ENCODE data around the gene PGRMC2.

Gene PGRMC2

DNA sequence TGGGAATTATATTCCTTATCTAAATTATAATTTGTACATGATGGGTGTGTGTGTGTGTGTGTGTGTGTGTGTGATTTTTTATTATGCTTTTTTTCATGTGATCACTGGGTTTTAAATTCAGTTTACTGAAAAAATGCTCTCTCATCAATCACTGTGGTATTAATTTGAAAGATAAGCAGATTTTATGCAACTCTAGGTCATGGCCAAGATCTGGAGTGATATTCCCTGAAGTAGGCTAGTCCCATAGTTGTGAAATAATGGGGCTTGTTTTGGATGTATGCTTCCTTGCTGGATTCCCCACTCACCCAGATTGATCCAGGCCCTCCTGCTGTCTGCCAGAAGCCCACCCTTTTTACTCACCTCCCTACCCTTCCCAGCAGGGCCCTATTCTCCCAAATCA, 22.0 kb upstream of the PGRMC2 start:
- DNase-seq (ENCODE audit: low spot score) = no peak
- TF ChIP-seq, protein P1, sequence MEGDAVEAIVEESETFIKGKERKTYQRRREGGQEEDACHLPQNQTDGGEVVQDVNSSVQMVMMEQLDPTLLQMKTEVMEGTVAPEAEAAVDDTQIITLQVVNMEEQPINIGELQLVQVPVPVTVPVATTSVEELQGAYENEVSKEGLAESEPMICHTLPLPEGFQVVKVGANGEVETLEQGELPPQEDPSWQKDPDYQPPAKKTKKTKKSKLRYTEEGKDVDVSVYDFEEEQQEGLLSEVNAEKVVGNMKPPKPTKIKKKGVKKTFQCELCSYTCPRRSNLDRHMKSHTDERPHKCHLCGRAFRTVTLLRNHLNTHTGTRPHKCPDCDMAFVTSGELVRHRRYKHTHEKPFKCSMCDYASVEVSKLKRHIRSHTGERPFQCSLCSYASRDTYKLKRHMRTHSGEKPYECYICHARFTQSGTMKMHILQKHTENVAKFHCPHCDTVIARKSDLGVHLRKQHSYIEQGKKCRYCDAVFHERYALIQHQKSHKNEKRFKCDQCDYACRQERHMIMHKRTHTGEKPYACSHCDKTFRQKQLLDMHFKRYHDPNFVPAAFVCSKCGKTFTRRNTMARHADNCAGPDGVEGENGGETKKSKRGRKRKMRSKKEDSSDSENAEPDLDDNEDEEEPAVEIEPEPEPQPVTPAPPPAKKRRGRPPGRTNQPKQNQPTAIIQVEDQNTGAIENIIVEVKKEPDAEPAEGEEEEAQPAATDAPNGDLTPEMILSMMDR (IDR thresholded peaks at IDR 0.05; ENCODE audit: extremely low read depth, missing control alignments) = no peak

DNA sequence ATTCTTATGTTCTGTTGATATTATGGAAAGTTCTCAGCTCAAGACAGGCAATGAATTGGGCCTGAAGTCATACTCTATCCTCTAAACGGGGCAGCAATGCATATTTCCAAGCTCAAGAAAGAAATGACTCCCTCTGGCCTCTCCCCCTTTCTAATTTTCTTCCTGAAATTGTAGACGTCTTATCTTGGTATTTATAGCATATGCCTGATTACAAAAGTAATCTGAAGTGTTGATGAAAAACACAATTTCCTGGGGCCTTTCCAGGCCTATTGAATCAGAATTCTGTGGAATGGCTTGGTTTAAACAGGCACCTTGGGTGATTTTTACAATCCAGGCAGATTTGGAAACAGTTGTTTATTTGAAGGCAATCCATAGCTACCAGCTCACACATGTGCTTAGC, 21.4 kb upstream of the PGRMC2 start:
- TF ChIP-seq, protein P1 (IDR thresholded peaks at IDR 0.05; ENCODE audit: extremely low read depth, missing control alignments) = no peak
- DNase-seq (ENCODE audit: low spot score) = no peak

DNA sequence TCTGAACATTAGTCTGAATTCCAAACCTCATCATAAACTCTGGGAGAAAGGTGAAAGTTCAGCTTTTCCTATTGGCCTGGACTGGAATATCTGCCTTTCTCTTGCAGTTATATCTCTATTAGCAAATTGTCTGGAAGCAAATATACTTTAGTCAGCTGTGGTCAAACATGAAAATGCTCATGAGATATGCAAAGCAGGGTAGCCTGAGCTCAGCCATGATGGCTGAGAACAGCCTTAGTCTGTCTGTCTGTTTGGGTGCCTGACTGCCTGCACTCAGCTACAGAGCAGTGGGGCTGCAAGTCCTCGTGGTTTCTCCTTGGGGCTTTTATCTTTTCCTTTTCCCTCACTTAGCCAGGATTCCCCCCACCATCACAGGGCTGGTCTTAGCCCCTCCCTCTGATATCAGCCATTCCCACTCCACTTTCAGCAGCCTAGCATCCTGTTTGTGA, 19.5 kb upstream of the PGRMC2 start:
- TF ChIP-seq, protein P1 (IDR thresholded peaks at IDR 0.05; ENCODE audit: extremely low read depth, missing control alignments) = no peak
- no peak for DNase-seq (ENCODE audit: low spot score)

DNA sequence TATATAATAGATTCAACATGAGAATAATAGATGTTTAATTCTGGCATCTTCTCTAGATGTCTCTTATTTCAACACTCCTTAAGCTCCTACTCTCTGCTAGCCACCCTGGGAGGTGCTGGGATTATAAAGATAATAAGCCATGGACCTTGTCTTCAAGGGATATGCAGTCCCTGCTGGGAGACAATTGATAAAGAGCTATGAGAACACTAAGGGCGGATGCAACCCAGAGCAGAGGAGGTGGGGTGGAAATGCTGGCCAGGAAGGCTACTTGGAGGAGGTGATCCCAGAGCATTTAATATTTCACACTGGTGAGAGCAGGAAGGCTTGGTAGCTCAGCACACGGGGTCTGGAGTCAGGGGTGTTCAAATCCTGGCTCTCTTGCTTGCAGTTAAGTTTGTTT, 18.3 kb upstream of the PGRMC2 start:
- TF ChIP-seq, protein P1 (IDR thresholded peaks at IDR 0.05; ENCODE audit: extremely low read depth, missing control alignments) = no peak
- no peak for DNase-seq (ENCODE audit: low spot score)

DNA sequence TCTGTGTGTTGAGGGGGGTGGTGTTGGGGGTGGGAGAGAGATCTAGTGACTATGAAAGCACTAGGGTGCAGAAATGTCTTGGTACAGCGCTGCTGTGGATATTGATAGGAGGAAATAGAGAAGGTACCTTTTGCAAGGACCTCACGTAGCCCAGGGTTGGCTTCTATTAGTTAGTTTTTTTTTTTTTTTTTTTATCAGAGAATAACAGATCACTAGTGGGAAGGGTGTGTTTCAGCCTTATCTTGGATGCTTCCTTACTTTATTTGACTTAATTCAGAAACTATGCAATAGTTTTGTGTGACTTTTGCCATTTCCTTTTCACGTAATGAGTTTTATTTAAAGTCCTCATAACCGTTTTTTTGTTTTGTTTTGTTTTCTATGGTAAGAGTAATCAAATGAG, 16.4 kb upstream of the PGRMC2 start:
- DNase-seq (ENCODE audit: low spot score) = no peak
- TF ChIP-seq, protein P1 (IDR thresholded peaks at IDR 0.05; ENCODE audit: extremely low read depth, missing control alignments) = no peak

DNA sequence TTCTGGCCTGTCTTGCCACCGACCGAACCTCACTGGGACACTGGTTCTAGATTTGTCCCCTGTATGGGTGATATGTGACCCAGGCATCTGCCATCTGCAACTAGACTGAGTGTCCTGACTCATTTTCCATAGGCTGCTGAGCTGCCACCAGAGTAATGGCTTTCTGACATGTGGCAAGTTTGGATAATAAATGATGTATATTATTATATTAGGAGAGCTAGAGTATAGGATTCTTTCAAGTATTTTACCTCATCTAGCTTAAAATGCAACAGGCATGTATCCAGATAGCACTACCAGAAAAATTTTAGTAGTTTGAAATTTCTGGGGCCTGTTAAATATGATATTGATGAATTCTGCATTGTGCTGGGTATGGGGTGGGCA, 15.8 kb upstream of the PGRMC2 start:
- DNase-seq (ENCODE audit: low spot score) = no peak

DNA sequence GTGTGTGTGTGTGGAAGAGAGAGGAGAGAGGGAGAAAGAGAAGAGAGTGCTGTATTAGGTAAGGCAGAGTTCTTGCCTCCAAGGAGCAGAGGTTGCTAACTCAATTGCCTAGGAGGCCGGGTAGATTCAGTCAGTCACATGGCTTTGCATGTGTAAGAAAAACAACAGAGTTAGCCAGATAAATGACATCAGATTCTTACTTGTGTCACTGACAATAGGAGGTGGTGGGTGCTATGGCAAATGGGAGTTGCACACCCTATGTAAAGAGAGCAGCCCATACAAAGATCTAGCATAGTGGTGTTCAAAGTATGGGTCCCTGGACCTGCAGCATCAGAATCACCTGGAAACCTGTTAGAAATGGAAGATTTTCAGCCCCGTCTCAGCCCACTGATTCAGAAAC, 14.4 kb upstream of the PGRMC2 start:
- DNase-seq (ENCODE audit: low spot score) = no peak
- TF ChIP-seq, protein P1 (IDR thresholded peaks at IDR 0.05; ENCODE audit: extremely low read depth, missing control alignments) = no peak

More for the DNA sequence above, 15.8 kb upstream of the PGRMC2 start:
- TF ChIP-seq, protein P1 (IDR thresholded peaks at IDR 0.05; ENCODE audit: extremely low read depth, missing control alignments) = no peak

Data from GM20000 (cell line).